Osteocyte (in vitro differentiated cells): ENCODE data around the gene KLHL26. TPM values are rescaled to one million over a fixed set of nuclear protein-coding genes. Genes with fewer than 3 reads are reported as not detected.

Experiments used
- DNase-seq: peaks from one replicate; pipeline ENCODE4 v3.0.0; 2021; ENCODE audit warnings: mixed read lengths; ENCODE audit not compliant: unreplicated experiment; ENCODE audit errors: extremely low spot score
- H3K27ac Mint-ChIP-seq: one replicate; pipeline ENCODE4 v1.8.0; 2021; ENCODE audit warnings: mild to moderate bottlenecking, mixed read lengths; ENCODE audit not compliant: unreplicated experiment
- H3K27me3 Mint-ChIP-seq: one replicate; pipeline ENCODE4 v1.8.0; 2021; ENCODE audit warnings: mixed read lengths; ENCODE audit not compliant: unreplicated experiment
- H3K36me3 Mint-ChIP-seq: one replicate; pipeline ENCODE4 v1.8.0; 2021; ENCODE audit warnings: mixed read lengths; ENCODE audit not compliant: unreplicated experiment
- H3K4me1 Mint-ChIP-seq: one replicate; pipeline ENCODE4 v1.8.0; 2021; ENCODE audit warnings: mixed read lengths; ENCODE audit not compliant: unreplicated experiment
- H3K4me3 Mint-ChIP-seq: one replicate; pipeline ENCODE4 v1.8.0; 2021; ENCODE audit warnings: mild to moderate bottlenecking, moderate library complexity, mixed read lengths; ENCODE audit not compliant: unreplicated experiment
- H3K9me3 Mint-ChIP-seq: one replicate; pipeline ENCODE4 v1.8.0; 2021; ENCODE audit warnings: mixed read lengths; ENCODE audit not compliant: unreplicated experiment
- CTCF ChIP-seq: fragments of 200-600 bp; sonication (generic); IDR thresholded peaks from 2 replicates; pipeline ENCODE4 v1.5.0; 2021; ENCODE audit warnings: antibody characterized with exemption, mild to moderate bottlenecking, moderate library complexity
- total RNA-seq: library from RNA; stranded (reverse); gene quantifications from 2 replicates; pipeline ENCODE4 v1.2.1, GENCODE V29; 2021

Gene KLHL26
- total RNA-seq, 1 donor from 2014 or later, result 12.4 TPM

- DNase-seq, result no peak
- Mint-ChIP-seq H3K27me3 (peaks cover 5% of the 10 kb centered on the region), H3K4me1 (peaks cover 13% of the 10 kb centered on the region), H3K4me3 (no peak overlapping the region), H3K9me3 (no peaks in the 10 kb centered on the region), H3K36me3 (no peaks in the 10 kb centered on the region), H3K27ac (no peak overlapping the region)
- no peak for TF ChIP-seq CTCF
Observed at GRCh38 chr19:18634612-18635297, 2.1 kb upstream of the KLHL26 start.

GRCh38 chr19:18635831-18636182 lies 1.0 kb upstream of the KLHL26 start:
- TF ChIP-seq CTCF, result no peak
- H3K9me3 Mint-ChIP-seq, result no peaks in the 10 kb centered on the region
- H3K36me3 Mint-ChIP-seq, result no peaks in the 10 kb centered on the region
- peaks cover 5% of the 10 kb centered on the region for H3K27me3 Mint-ChIP-seq
- no peak overlapping the region for H3K27ac Mint-ChIP-seq
- DNase-seq, result no peak
- peaks cover 14% of the 10 kb centered on the region for H3K4me1 Mint-ChIP-seq
- H3K4me3 Mint-ChIP-seq, result peak overlapping the region; percentile 82

- DNase-seq, result peak; percentile 100
- no peak for TF ChIP-seq CTCF
- Mint-ChIP-seq H3K4me1 (peaks cover 14% of the 10 kb centered on the region), H3K27ac (peak overlapping the region; percentile 70), H3K27me3 (peaks cover 5% of the 10 kb centered on the region), H3K4me3 (peak overlapping the region; percentile 82), H3K9me3 (no peaks in the 10 kb centered on the region), H3K36me3 (no peaks in the 10 kb centered on the region)
Observed at GRCh38 chr19:18636183-18636968, 452 bp upstream of the KLHL26 start.

GRCh38 chr19:18637673-18638630 lies 1.1 kb downstream of the KLHL26 start:
- H3K27ac Mint-ChIP-seq, result peak overlapping the region; percentile 31
- DNase-seq, result no peak
- peak overlapping the region; percentile 82 for H3K4me3 Mint-ChIP-seq
- no peaks in the 10 kb centered on the region for H3K9me3 Mint-ChIP-seq
- peaks cover 5% of the 10 kb centered on the region for H3K27me3 Mint-ChIP-seq
- no peak for TF ChIP-seq CTCF
- H3K36me3 Mint-ChIP-seq, result no peaks in the 10 kb centered on the region
- H3K4me1 Mint-ChIP-seq, result peaks cover 14% of the 10 kb centered on the region
